Midbrain (tissue), 1 donor: ENCODE results near the gene MRPL34.

Source experiments
- DNase-seq: peaks from one replicate; lab custom pipeline; 2025; lab: John Stamatoyannopoulos, UW

Gene MRPL34

GRCh38 chr19:17341386-17341785 is 35.7 kb downstream of the MRPL34 start:
- DNase-seq: no peak

GRCh38 chr19:17341845-17342244 is 36.2 kb downstream of the MRPL34 start:
- no peak for DNase-seq

- peak; percentile 75 for DNase-seq
Measured at GRCh38 chr19:17346109-17346671, 40.5 kb downstream of the MRPL34 start.

GRCh38 chr19:17347361-17347760 is 41.7 kb downstream of the MRPL34 start:
- no peak for DNase-seq

GRCh38 chr19:17347877-17348276 is 42.2 kb downstream of the MRPL34 start:
- no peak for DNase-seq

- DNase-seq: no peak
Measured at GRCh38 chr19:17348700-17349099, 43.0 kb downstream of the MRPL34 start.

- DNase-seq: no peak
Measured at GRCh38 chr19:17351815-17352435, 46.3 kb downstream of the MRPL34 start.

GRCh38 chr19:17352608-17353280 is 47.1 kb downstream of the MRPL34 start:
- DNase-seq: no peak

GRCh38 chr19:17353386-17353785 is 47.7 kb downstream of the MRPL34 start:
- DNase-seq: no peak
